Measurements from ENCODE around the gene RBM47. TPM values are rescaled to one million over a fixed set of nuclear protein-coding genes. Genes with fewer than 3 reads are reported as not detected.
A peak's percentile ranks its signal among the peaks of the same experiment; 100 is the strongest.

The RBM47 gene
- total RNA-seq = 1 to 10 TPM; 2.7 to 3.1 TPM

DNA sequence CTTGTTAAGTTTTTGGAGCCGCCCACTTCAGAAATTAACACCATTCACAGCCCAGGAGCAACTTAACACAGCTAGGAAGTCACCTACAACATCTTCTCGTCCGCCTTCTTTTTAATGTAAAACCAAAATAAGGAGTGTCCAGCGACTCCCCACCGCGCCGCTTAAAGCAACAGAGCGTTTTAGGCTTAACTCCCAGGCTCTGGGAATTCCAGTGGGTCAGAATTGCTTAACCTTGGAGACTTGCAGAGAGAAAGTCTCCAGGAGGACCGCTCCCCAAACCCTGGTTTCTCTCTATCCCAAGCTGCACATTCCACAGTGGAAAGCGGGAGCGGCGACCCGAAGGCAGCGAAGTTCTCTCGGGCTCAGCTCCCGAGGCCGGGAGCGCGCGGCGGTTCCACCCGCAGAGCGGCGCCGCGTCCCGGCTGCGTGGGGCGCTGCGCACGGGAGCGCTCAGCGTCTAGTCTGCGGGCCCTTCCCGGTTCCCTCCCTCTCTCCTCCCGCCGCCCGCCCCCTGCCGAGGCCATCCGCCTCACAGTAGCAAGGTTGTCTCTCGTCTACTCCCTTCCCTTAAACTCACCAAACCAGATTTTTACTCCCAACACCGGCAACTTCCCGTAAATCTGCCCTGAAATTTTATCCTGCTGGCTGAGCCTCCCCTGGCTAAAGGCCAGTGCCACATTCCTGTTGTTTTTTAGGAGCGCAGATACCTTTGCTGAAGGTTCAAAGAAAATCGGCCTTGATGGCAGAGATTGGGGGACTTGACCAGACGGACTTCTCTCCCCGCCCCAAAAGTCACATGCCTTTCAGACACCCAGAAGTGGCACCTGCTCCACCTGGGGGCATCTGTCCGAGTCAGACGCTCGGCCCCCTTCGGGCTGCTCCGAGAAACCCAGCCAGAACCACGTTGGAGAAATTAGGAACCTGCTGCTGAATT is at the start of gene RBM47:
Gene RBM47 (minus strand): TSS at position 464 of the 934 bp plus-strand sequence. CDS start 190,971 bp downstream, outside the sequence.
- DNase-seq (peak; percentile 52), ATAC-seq (ENCODE audit: low read depth) (peak; percentile 82)
- H3K9me3 Mint-ChIP-seq = no peaks in the 10 kb centered on the region
- POLR2A ChIA-PET = interaction anchor here (0.6 kb wide), 1 partner anchor 552 kb away, joined by 5 read pairs; no protein-coding TSS in a partner anchor
- H3K4me3 Mint-ChIP-seq = peak within 1 kb of the TSS; percentile 80
- peaks cover 45% of the 10 kb centered on the region for H3K27me3 Mint-ChIP-seq
- H3K4me1 Mint-ChIP-seq = peaks cover 20% of the 10 kb centered on the region
- H3K27ac Mint-ChIP-seq = no peak within 1 kb of the TSS
- H3K36me3 Mint-ChIP-seq = no peaks in the 10 kb centered on the region

DNA sequence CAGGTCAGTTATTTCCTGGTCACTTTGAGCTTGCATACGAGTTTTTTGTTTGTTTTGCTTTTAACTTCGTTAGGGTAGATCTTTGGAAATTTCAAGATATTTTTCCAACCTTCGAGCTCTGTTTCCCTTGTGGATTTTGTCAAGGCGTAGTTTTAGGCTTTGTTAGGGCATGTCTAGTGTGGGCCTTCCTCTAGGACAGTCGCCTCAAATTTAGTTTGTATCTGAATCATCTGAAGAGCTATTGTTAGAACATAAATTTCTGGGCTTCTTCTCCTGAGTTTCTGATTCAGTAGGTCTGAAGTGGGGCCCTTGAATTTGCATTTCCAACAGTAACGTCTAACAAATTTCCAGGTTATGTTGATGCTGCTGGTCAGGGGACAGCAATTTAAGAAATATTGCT is 48.8 kb upstream of the RBM47 start:
- Mint-ChIP-seq H3K9me3 (peaks cover 1% of the 10 kb centered on the region), H3K4me3 (no peak overlapping the region), H3K27ac (no peak overlapping the region), H3K4me1 (peaks cover 8% of the 10 kb centered on the region), H3K36me3 (peaks cover 1% of the 10 kb centered on the region), H3K27me3 (no peaks in the 10 kb centered on the region)
- POLR2A ChIA-PET = interaction anchor here (1.1 kb wide), 1 partner anchor 9 kb away, joined by 3 read pairs; no protein-coding TSS in a partner anchor
- ATAC-seq (ENCODE audit: low read depth) (no peak), DNase-seq (no peak)

DNA sequence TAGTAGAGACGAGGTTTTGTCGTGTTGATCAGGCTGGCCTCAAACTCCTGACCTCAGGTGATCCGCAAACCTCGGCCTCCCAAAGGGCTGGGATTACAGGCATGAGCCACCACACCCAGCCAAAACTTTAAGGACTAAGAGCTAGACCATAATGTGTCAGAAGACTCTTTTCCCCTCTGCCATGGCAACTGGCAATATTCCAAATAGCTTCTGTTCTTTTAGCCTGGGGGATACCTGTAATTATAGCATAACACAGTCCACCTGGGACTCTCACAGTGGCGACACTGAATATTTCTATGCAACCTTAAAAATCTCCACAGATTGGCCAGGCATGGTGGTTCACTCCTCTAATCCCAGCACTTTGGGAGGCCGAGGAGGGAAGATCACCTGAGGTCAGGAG is 45.5 kb upstream of the RBM47 start:
- H3K36me3 Mint-ChIP-seq = no peaks in the 10 kb centered on the region
- H3K9me3 Mint-ChIP-seq = no peaks in the 10 kb centered on the region
- POLR2A ChIA-PET = no interaction called here
- no peak for DNase-seq
- H3K4me1 Mint-ChIP-seq = peaks cover 24% of the 10 kb centered on the region
- ATAC-seq (ENCODE audit: low read depth) = no peak
- no peak overlapping the region for H3K27ac Mint-ChIP-seq
- no peak overlapping the region for H3K4me3 Mint-ChIP-seq
- H3K27me3 Mint-ChIP-seq = no peaks in the 10 kb centered on the region

DNA sequence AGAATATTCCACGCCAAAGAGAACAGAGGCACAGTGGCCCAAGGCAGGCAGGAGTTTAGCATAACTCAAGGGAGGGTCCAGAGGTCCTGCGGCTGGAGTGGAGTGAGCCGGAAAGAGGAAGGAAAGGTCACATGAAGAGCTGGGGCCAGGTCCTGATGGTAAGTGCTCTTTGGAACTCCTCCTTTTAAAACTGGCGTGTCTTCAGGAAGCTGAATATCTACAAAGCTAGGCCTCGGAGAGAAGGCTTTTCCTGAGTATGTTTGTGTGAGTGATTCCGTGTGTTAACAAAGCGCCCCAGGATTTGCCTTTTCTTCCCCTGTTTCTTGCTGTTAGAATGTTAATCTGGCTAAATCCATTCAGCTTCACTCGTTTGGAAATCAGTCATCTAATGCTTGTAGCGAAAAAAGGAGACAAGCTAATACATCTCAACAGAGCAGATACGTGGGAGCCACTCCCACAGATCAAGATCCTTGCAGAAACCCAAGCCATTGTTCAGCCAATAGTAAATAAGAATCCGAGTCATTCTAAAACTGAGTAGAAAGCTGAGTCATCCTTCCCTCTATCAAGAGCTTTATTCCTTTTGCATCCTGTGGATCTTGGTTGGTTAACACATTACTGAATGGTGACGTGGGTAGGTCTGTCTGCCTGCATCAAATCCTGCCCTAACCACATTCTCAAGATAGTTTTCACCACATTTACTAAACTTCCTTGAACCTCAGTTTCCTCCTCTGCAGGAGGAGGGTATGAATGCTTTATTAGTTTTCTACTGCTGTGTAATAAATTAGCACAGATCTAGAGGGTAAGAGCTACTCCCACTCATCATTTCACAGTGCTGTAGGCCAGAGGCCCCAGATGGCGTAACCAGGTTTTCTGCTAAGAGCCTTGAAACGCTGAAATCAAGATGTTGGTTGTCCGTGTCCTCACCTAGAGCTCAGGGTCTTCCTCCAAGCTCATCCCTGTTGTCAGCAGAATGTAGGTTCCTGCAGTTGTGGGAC is 43.2 kb upstream of the RBM47 start:
- Mint-ChIP-seq H3K27ac (peak overlapping the region; percentile 77), H3K27me3 (no peaks in the 10 kb centered on the region), H3K36me3 (no peaks in the 10 kb centered on the region), H3K4me1 (peaks cover 29% of the 10 kb centered on the region), H3K4me3 (peak overlapping the region; percentile 61), H3K9me3 (no peaks in the 10 kb centered on the region)
- peak; percentile 92 for ATAC-seq (ENCODE audit: low read depth)
- peak; percentile 33 for DNase-seq
- POLR2A ChIA-PET = interaction anchor here (0.9 to 1.0 kb wide), 2 partner anchors 16 to 45 kb away, joined by 3 to 5 read pairs; no protein-coding TSS in a partner anchor

DNA sequence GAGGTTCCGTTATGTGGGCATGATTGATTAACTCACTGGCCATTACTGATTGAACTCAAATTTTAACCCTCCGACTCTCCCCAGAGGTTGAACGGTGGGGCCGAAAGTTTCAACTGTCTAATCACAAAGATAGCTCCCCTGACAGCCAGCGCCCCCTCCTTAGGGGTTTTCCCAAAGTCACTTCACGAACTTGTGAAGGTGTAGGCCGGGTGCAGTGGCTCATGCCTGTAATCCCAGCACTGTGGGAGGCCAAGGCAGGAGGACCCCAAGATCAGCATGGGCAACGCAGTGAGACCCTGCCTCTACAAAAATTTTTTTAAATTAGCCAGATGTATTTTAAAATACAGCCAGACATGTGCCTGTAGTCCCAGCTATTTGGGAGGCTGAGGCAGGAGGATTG is 39.8 kb upstream of the RBM47 start:
- POLR2A ChIA-PET = interaction anchor here (0.6 kb wide), 1 partner anchor 13 kb away, joined by 3 read pairs; no protein-coding TSS in a partner anchor
- H3K36me3 Mint-ChIP-seq = no peaks in the 10 kb centered on the region
- H3K4me3 Mint-ChIP-seq = no peak overlapping the region
- DNase-seq = no peak
- H3K9me3 Mint-ChIP-seq = no peaks in the 10 kb centered on the region
- H3K4me1 Mint-ChIP-seq = peaks cover 28% of the 10 kb centered on the region
- H3K27ac Mint-ChIP-seq = no peak overlapping the region
- no peak for ATAC-seq (ENCODE audit: low read depth)
- H3K27me3 Mint-ChIP-seq = no peaks in the 10 kb centered on the region

DNA sequence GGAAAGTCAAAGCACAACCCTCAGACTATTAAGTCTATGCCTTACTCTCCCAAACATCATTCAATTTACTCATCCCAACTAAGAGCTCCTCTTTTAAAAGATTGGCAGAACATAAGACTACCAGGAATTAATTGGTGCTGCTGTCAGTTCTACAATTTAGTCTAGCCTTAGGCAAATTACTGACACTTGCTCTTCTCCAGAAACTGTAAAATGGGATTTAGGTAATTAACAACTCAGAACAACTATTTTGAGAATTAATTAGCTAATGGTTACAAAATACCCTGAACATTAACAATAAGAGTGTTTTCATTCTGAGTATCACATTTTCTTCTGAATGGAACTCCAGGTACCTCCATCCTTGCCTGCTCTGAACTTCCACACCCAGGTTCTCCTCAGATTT is 36.2 kb upstream of the RBM47 start:
- no peak overlapping the region for H3K4me3 Mint-ChIP-seq
- POLR2A ChIA-PET = no interaction called here
- DNase-seq (no peak), ATAC-seq (ENCODE audit: low read depth) (no peak)
- no peak overlapping the region for H3K27ac Mint-ChIP-seq
- no peaks in the 10 kb centered on the region for H3K36me3 Mint-ChIP-seq
- H3K9me3 Mint-ChIP-seq = no peaks in the 10 kb centered on the region
- H3K4me1 Mint-ChIP-seq = peaks cover 7% of the 10 kb centered on the region
- no peaks in the 10 kb centered on the region for H3K27me3 Mint-ChIP-seq

DNA sequence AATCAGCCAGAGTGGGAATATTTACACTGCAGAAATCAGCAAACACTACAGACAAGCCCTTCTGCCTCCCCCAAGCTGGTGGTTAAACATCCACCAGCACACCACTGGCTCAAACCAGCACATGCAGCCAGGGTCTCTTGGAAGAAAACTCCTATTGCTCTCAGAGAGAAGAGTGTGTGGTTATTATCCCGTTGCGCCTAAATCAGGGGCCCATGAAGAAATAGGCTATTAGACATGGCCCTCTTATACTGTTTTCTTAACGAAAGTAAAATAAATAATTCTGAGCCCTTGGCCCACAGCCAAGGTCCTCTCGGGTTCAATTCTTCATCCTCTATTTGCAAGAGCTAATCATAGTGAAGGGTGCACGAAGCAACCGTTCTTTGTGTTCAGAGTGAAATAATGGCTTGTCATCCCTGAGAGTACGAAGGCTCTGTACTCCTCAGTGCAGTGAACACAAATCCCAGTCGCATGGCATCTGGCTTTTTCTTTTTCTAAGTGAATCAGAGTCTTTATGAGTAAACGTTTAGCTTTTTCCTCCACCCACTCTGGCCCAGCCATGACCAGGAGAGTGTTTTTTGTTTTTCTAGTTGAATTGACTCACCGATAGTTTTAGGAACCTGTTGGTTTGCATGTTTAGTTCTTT is 33.4 kb upstream of the RBM47 start:
- H3K27ac Mint-ChIP-seq = no peak overlapping the region
- H3K9me3 Mint-ChIP-seq = no peaks in the 10 kb centered on the region
- ATAC-seq (ENCODE audit: low read depth) (no peak), DNase-seq (no peak)
- peaks cover 3% of the 10 kb centered on the region for H3K4me1 Mint-ChIP-seq
- H3K36me3 Mint-ChIP-seq = no peaks in the 10 kb centered on the region
- H3K27me3 Mint-ChIP-seq = no peaks in the 10 kb centered on the region
- H3K4me3 Mint-ChIP-seq = no peak overlapping the region
- POLR2A ChIA-PET = interaction anchor here (0.6 kb wide), 1 partner anchor 286 kb away, joined by 3 read pairs; no protein-coding TSS in a partner anchor

DNA sequence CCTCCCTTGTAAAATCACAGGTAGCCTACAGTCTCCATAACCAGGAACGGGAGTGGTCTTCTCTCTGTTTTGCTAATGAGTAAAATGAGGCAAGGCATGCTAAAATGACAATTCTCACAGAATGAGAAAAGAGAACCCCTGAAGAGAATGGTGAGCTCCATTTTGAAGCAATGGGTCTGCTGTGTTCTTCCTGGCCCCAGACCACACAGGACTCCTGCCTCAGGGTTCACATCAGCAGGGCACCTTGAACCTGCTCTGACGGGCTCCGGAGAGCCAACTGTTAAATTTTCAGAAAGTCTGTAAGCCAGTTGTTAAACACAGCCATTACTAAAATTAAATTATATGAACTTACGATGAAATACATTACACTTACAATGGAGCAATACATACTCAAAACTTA is 32.1 kb upstream of the RBM47 start:
- Mint-ChIP-seq H3K27me3 (no peaks in the 10 kb centered on the region), H3K27ac (no peak overlapping the region), H3K4me3 (no peak overlapping the region), H3K36me3 (no peaks in the 10 kb centered on the region), H3K4me1 (peaks cover 4% of the 10 kb centered on the region), H3K9me3 (no peaks in the 10 kb centered on the region)
- no peak for ATAC-seq (ENCODE audit: low read depth)
- DNase-seq = no peak
- POLR2A ChIA-PET = interaction anchor here (0.5 to 0.6 kb wide), 2 partner anchors 473 to 968 kb away, joined by 4 read pairs; no protein-coding TSS in a partner anchor

DNA sequence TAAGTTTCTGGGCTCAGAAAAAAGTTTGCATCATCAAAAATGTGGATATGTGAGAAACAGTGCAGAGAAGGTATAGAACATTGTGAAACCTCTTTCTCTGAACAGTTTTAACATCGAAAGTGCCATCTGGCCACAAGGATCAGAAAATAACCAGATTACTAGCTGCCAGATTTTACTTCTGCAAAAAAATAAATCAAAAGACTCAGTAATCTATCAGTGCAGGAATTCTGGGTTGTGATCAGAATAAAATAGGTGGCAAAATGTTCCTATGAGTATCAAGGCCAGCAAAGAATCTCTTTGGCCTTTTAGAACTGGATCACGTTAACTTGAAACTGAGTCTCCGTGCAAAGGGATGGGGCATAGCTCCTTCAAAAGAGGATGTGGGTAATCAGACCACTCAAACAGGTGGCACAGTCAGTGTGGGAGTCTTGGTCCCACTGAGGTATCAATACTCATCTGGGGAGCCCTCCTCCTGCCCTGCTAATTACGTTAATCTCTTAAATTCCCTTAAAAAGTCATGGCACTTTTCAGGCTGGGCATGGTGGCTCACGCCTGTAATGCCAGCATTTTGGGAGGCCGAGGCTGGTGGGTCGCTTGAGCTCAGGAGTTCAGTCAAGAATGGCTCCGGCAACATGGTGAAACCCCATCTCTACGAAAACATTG is 26.7 kb upstream of the RBM47 start:
- H3K27ac Mint-ChIP-seq = no peak overlapping the region
- DNase-seq (no peak), ATAC-seq (ENCODE audit: low read depth) (peak; percentile 54)
- no peaks in the 10 kb centered on the region for H3K36me3 Mint-ChIP-seq
- H3K9me3 Mint-ChIP-seq = no peaks in the 10 kb centered on the region
- H3K27me3 Mint-ChIP-seq = no peaks in the 10 kb centered on the region
- POLR2A ChIA-PET = interaction anchor here (0.6 to 0.7 kb wide), 2 partner anchors 14 to 490 kb away, joined by 3 to 4 read pairs; no protein-coding TSS in a partner anchor
- peak overlapping the region; percentile 19 for H3K4me3 Mint-ChIP-seq
- H3K4me1 Mint-ChIP-seq = peaks cover 10% of the 10 kb centered on the region

DNA sequence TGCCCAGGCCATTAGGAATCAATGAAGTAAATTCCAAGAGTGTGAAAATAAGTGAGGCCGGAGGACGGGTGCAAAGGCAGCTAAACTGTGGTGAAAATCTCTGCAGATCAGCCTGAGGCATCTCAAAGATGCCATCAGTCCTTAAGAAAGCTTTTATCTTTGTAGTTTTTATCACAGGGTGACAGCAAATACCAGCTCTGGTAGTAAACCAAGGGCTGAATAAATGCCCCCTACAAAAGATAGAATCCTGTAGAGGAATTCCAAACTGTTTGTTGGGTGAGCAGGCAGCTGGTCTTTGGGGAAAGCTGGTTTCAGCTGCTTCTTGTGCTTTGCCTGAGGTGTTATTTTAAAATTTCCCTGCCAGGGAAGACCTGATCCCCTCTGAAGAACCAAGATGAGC is 21.6 kb upstream of the RBM47 start:
- POLR2A ChIA-PET = no interaction called here
- Mint-ChIP-seq H3K4me3 (no peak overlapping the region), H3K4me1 (peaks cover 3% of the 10 kb centered on the region), H3K27ac (no peak overlapping the region), H3K9me3 (no peaks in the 10 kb centered on the region), H3K36me3 (no peaks in the 10 kb centered on the region), H3K27me3 (no peaks in the 10 kb centered on the region)
- no peak for ATAC-seq (ENCODE audit: low read depth)
- no peak for DNase-seq

DNA sequence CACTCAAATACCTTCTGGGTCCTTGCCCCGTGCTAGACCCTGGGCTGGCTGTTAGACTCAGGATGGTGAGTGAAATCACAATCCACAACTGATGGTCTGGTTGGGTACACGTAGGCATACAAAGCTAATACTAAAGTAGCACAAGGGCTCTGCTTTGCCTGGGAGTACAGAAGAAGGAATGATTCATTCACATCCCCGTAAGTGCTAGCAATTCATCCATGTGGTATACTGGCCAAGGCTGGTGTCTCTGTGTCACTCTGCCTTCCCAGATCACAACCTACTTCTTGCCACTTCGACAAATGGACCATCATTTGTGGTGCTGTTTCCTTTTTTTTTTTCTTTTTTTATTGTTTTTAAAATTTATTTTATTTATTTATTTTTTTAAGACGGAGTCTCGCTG is 19.7 kb upstream of the RBM47 start:
- Mint-ChIP-seq H3K36me3 (no peaks in the 10 kb centered on the region), H3K9me3 (no peaks in the 10 kb centered on the region), H3K4me3 (no peak overlapping the region), H3K27me3 (peaks cover 5% of the 10 kb centered on the region), H3K4me1 (peaks cover 4% of the 10 kb centered on the region), H3K27ac (no peak overlapping the region)
- ATAC-seq (ENCODE audit: low read depth) (no peak), DNase-seq (no peak)
- POLR2A ChIA-PET = no interaction called here

DNA sequence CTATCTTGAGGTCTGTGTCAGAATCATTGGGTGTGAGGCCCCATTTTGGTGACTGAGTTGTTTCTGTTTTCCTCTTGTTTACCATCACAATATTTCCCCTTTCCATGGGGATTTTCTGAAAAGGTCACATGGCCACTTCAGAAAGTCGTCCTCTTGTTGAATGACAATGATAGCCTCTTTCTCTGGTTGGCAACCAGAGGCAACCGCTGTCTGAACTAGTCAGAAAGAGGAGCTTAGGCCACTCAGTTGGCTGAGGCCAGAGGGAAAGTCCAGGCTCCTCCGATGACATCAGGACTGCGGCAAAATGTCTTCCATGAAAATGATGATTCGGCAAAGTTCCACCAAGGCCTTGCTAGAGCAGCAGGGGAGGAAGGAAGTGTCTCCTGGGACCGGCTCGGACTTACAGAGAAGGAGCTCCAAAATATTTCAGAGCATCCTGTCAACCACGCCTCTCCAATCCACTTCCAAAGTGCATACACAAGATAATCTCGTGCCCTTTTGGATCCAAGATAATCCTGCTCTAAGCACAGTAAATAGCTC is 19.1 kb upstream of the RBM47 start:
- Mint-ChIP-seq H3K4me1 (peaks cover 4% of the 10 kb centered on the region), H3K27ac (no peak overlapping the region), H3K4me3 (no peak overlapping the region), H3K9me3 (no peaks in the 10 kb centered on the region), H3K27me3 (peaks cover 5% of the 10 kb centered on the region), H3K36me3 (no peaks in the 10 kb centered on the region)
- POLR2A ChIA-PET = no interaction called here
- ATAC-seq (ENCODE audit: low read depth) = no peak
- DNase-seq = no peak
